Neural progenitor cell (in vitro differentiated cells): ENCODE measurements around the gene LRRC8B. TPM values are rescaled to one million over a fixed set of nuclear protein-coding genes. Genes with fewer than 3 reads are reported as not detected.

Experiments used
- DNase-seq: peaks from one replicate; pipeline ENCODE4 v3.0.0-alpha.2; 2016; ENCODE audit warnings: low spot score
- H2AFZ ChIP-seq: fragments of 200-600 bp; sonication (generic); replicated peaks from 2 replicates; pipeline ENCODE4 v1.6.1; 2016; ENCODE audit warnings: antibody characterized with exemption
- H3F3A ChIP-seq: fragments of 200-600 bp; sonication (generic); 2 replicates; pipeline ENCODE4 v1.6.1; 2016; ENCODE audit warnings: antibody characterized with exemption, low read depth
- H3K27ac ChIP-seq: fragments of 200-600 bp; sonication (generic); 2 replicates; pipeline ENCODE4 v1.5.1; 2016; ENCODE audit warnings: mild to moderate bottlenecking
- H3K27me3 ChIP-seq: fragments of 200-600 bp; sonication (generic); 2 replicates; pipeline ENCODE4 v1.6.1; 2016; ENCODE audit warnings: mild to moderate bottlenecking, moderate library complexity
- H3K36me3 ChIP-seq: fragments of 200-600 bp; sonication (generic); 2 replicates; pipeline ENCODE4 v1.5.1; 2016
- H3K4me1 ChIP-seq: fragments of 200-600 bp; sonication (generic); 2 replicates; pipeline ENCODE4 v1.6.1; 2016; ENCODE audit warnings: mixed run types
- H3K4me2 ChIP-seq: fragments of 200-600 bp; sonication (generic); 2 replicates; pipeline ENCODE4 v1.6.1; 2016
- H3K4me3 ChIP-seq: fragments of 200-600 bp; sonication (generic); 2 replicates; pipeline ENCODE4 v1.5.1; 2016
- H3K79me2 ChIP-seq: fragments of 200-600 bp; sonication (generic); 2 replicates; pipeline ENCODE4 v1.6.1; 2016; ENCODE audit warnings: low read depth
- H3K9ac ChIP-seq: fragments of 200-600 bp; sonication (generic); 2 replicates; pipeline ENCODE4 v1.6.1; 2016
- H3K9me3 ChIP-seq: fragments of 200-600 bp; sonication (generic); 2 replicates; pipeline ENCODE4 v1.5.1; 2016; ENCODE audit warnings: low read depth
- H4K20me1 ChIP-seq: fragments of 200-600 bp; sonication (generic); 2 replicates; pipeline ENCODE4 v1.6.1; 2016; ENCODE audit warnings: low read depth
- H3K27ac Mint-ChIP-seq: 3 replicates; pipeline ENCODE4 v1.8.0; 2021; ENCODE audit warnings: mixed read lengths
- H3K27me3 Mint-ChIP-seq: 2 replicates; pipeline ENCODE4 v1.8.0; 2022; ENCODE audit warnings: low read depth, mild to moderate bottlenecking, inconsistent platforms, moderate library complexity, mixed read lengths; ENCODE audit not compliant: insufficient read depth
- H3K36me3 Mint-ChIP-seq: 3 replicates; pipeline ENCODE4 v1.8.0; 2021; ENCODE audit warnings: mixed read lengths
- H3K4me1 Mint-ChIP-seq: 3 replicates; pipeline ENCODE4 v1.8.0; 2021; ENCODE audit warnings: mixed read lengths
- H3K4me3 Mint-ChIP-seq: 3 replicates; pipeline ENCODE4 v1.8.0; 2021; ENCODE audit warnings: mild to moderate bottlenecking, moderate library complexity, mixed read lengths
- H3K9me3 Mint-ChIP-seq: 3 replicates; pipeline ENCODE4 v1.8.0; 2020; ENCODE audit warnings: mixed read lengths
- EZH2 ChIP-seq: fragments of 200-600 bp; sonication (generic); IDR thresholded peaks from 2 replicates; pipeline ENCODE4 v1.6.1; 2017; ENCODE audit warnings: antibody characterized with exemption, mild to moderate bottlenecking, moderate library complexity
- EZH2phosphoT487 ChIP-seq: fragments of 200-600 bp; sonication (generic); IDR thresholded peaks from 2 replicates; pipeline ENCODE4 v1.6.1; 2017; ENCODE audit warnings: antibody characterized with exemption
- total RNA-seq: library from RNA; depleted of rRNA; stranded (reverse); fragments of >200 nt; gene quantifications from 2 replicates; pipeline ENCODE4 v1.2.3, GENCODE V29; 2015; ENCODE audit warnings: low replicate concordance
- TF ChIP-seq, protein P1 (sequence below): fragments of 200-600 bp; sonication (generic); IDR thresholded peaks from 2 replicates; pipeline ENCODE4 v1.5.1; 2017; ENCODE audit warnings: antibody characterized with exemption, mild to moderate bottlenecking

LRRC8B gene
- total RNA-seq, result 28.4 and 37.3 TPM in 2 replicates

DNA sequence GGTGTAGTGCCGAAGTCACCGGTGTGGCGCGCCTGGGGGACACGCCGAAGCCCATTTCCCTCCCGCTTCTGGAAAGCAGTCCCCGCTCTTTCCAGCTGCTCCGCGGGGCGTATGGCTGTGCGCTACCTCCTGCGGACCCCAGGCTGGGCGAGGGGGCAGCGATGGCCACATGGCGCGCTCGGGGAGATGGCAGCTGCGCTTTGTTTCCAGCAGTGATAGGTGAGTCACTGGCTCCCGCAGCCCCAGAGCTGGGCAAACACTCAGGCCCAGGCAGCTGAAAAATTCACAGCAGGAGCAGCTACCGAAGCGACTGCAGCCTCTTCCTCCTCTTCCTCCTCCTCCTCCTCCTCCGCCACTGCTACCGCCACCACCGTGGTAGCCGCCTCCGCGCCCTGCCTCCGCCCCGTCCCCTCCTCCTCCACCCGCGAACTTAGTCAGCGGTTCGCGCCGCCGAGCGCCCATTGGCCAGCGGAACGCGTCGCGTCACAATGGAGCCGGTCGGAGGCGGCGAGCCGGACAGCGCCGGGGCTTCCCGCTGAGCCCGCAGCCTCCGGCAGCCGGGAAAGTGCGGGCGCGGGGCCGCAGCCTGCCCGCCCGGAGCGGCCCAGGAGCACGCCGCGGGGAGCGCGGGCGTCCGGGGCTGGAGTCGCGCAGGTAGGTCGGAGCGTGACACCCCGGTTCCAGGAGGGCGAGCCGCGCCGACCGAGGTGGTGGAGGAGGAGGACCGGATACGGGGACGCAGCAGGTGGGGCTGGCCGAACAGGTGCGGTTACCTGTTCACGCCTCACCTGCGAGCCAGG lies at the start of gene LRRC8B:
Gene LRRC8B, plus strand, starts transcription at position 461 of the 800 bp plus-strand sequence. CDS start 57,822 bp downstream, outside the sequence.
- TF ChIP-seq, protein P1, sequence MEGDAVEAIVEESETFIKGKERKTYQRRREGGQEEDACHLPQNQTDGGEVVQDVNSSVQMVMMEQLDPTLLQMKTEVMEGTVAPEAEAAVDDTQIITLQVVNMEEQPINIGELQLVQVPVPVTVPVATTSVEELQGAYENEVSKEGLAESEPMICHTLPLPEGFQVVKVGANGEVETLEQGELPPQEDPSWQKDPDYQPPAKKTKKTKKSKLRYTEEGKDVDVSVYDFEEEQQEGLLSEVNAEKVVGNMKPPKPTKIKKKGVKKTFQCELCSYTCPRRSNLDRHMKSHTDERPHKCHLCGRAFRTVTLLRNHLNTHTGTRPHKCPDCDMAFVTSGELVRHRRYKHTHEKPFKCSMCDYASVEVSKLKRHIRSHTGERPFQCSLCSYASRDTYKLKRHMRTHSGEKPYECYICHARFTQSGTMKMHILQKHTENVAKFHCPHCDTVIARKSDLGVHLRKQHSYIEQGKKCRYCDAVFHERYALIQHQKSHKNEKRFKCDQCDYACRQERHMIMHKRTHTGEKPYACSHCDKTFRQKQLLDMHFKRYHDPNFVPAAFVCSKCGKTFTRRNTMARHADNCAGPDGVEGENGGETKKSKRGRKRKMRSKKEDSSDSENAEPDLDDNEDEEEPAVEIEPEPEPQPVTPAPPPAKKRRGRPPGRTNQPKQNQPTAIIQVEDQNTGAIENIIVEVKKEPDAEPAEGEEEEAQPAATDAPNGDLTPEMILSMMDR, result no peak
- TF ChIP-seq EZH2 (no peak), EZH2phosphoT487 (no peak)
- Mint-ChIP-seq H3K27ac (peak within 1 kb of the TSS; percentile 39), H3K9me3 (no peaks in the 10 kb centered on the region), H3K27me3 (peaks cover 2% of the 10 kb centered on the region), H3K36me3 (no peaks in the 10 kb centered on the region), H3K4me3 (peak within 1 kb of the TSS; percentile 93), H3K4me1 (peaks cover 21% of the 10 kb centered on the region)
- Histone ChIP-seq H3K36me3 (no peaks in the 10 kb centered on the region), H3K4me2 (peak within 1 kb of the TSS; percentile 87), H3K9me3 (no peaks in the 10 kb centered on the region), H3K27me3 (no peaks in the 10 kb centered on the region), H3K4me3 (peak within 1 kb of the TSS; percentile 97), H3K27ac (peak within 1 kb of the TSS; percentile 89), H3K79me2 (peaks cover 48% of the 10 kb centered on the region), H3F3A (peaks cover 31% of the 10 kb centered on the region), H4K20me1 (peaks cover 33% of the 10 kb centered on the region), H3K4me1 (peaks cover 39% of the 10 kb centered on the region), H3K9ac (peak within 1 kb of the TSS; percentile 64), H2AFZ (peak within 1 kb of the TSS; percentile 95)
- DNase-seq, result peak; percentile 96

- H3F3A ChIP-seq, result no peaks in the 10 kb centered on the region
- H3K9ac ChIP-seq, result no peak overlapping the region
- no peaks in the 10 kb centered on the region for H3K27me3 ChIP-seq
- H3K36me3 ChIP-seq, result no peaks in the 10 kb centered on the region
- no peaks in the 10 kb centered on the region for H4K20me1 ChIP-seq
- H3K27ac Mint-ChIP-seq, result no peak overlapping the region
- H3K4me1 Mint-ChIP-seq, result no peaks in the 10 kb centered on the region
- no peak for TF ChIP-seq EZH2phosphoT487
- TF ChIP-seq, protein P1, result no peak
- no peak for TF ChIP-seq EZH2
- H3K4me3 Mint-ChIP-seq, result no peak overlapping the region
- no peak overlapping the region for H3K27ac ChIP-seq
- H2AFZ ChIP-seq, result no peak overlapping the region
- H3K9me3 ChIP-seq, result no peaks in the 10 kb centered on the region
- H3K27me3 Mint-ChIP-seq, result no peaks in the 10 kb centered on the region
- no peak overlapping the region for H3K4me2 ChIP-seq
- no peak overlapping the region for H3K4me3 ChIP-seq
- no peaks in the 10 kb centered on the region for H3K4me1 ChIP-seq
- H3K9me3 Mint-ChIP-seq, result peaks cover 13% of the 10 kb centered on the region
- no peak for DNase-seq
- no peaks in the 10 kb centered on the region for H3K79me2 ChIP-seq
- H3K36me3 Mint-ChIP-seq, result no peaks in the 10 kb centered on the region
Measured at GRCh38 chr1:89475269-89475668, 49.4 kb upstream of the LRRC8B start.

DNA sequence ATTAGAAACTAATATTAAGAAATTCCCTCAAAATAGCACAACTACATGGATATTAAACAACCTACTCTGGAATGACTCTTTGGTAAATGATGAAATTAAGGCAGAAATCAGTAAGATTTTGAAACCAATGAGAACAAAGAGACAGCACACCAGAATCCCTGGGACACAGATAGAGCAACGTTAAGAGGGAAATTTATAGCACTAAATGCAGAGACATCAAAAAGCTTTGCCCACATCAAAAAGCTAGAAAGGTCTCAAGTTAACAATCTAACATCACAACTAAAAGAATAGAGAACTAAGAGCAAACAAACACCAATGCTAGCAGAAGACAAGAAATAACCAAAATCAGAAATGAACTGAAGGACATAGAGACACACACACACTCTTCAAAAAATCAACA lies 48.6 kb upstream of the LRRC8B start:
- Histone ChIP-seq H3K36me3 (no peaks in the 10 kb centered on the region), H3K27me3 (no peaks in the 10 kb centered on the region), H2AFZ (no peak overlapping the region), H3K9me3 (no peaks in the 10 kb centered on the region), H3K4me2 (no peak overlapping the region), H3K4me3 (no peak overlapping the region), H3F3A (no peaks in the 10 kb centered on the region), H3K79me2 (no peaks in the 10 kb centered on the region), H3K27ac (no peak overlapping the region), H4K20me1 (no peaks in the 10 kb centered on the region), H3K4me1 (no peaks in the 10 kb centered on the region), H3K9ac (no peak overlapping the region)
- Mint-ChIP-seq H3K27ac (no peak overlapping the region), H3K9me3 (peaks cover 17% of the 10 kb centered on the region), H3K4me1 (no peaks in the 10 kb centered on the region), H3K4me3 (no peak overlapping the region), H3K27me3 (no peaks in the 10 kb centered on the region), H3K36me3 (no peaks in the 10 kb centered on the region)
- TF ChIP-seq, protein P1, result no peak
- TF ChIP-seq EZH2phosphoT487 (no peak), EZH2 (no peak)
- DNase-seq, result no peak
